CD4-positive, alpha-beta T cell treated with Interleukin-4 for 4 hours (primary cell): ENCODE measurements around the gene ACOT2.
"Not testable (repeated sequence)": the region's sequence is repeated elsewhere in the genome, so short reads cannot be mapped to it uniquely, and the experiment has no call there.

Experiments
- DNase-seq: peaks from one replicate; pipeline ENCODE4 v3.0.0-alpha.2; 2020

ACOT2 gene

GRCh38 chr14:73568886-73569184 lies 178 bp upstream of the ACOT2 start:
- DNase-seq, result not testable (repeated sequence)

- peak; percentile 60 for DNase-seq
Measured at GRCh38 chr14:73570913-73571312, 1.9 kb downstream of the ACOT2 start.

GRCh38 chr14:73573034-73573433 lies 4.0 kb downstream of the ACOT2 start:
- not testable (repeated sequence) for DNase-seq

- not testable (repeated sequence) for DNase-seq
Measured at GRCh38 chr14:73573740-73574139, 4.7 kb downstream of the ACOT2 start.

GRCh38 chr14:73574251-73574650 lies 5.2 kb downstream of the ACOT2 start:
- DNase-seq, result not testable (repeated sequence)

- DNase-seq, result no peak
Measured at GRCh38 chr14:73576391-73576790, 7.4 kb downstream of the ACOT2 start.

GRCh38 chr14:73577214-73577613 lies 8.2 kb downstream of the ACOT2 start:
- not testable (repeated sequence) for DNase-seq

GRCh38 chr14:73582102-73582979 lies 13.3 kb downstream of the ACOT2 start:
- not testable (repeated sequence) for DNase-seq

- DNase-seq, result no peak
Measured at GRCh38 chr14:73588695-73589094, 19.7 kb downstream of the ACOT2 start.

- no peak for DNase-seq
Measured at GRCh38 chr14:73589116-73589515, 20.1 kb downstream of the ACOT2 start.

GRCh38 chr14:73590673-73591004 lies 21.6 kb downstream of the ACOT2 start:
- DNase-seq, result not testable (repeated sequence)

GRCh38 chr14:73591690-73592449 lies 22.9 kb downstream of the ACOT2 start, which contains the start of gene ACOT4:
ACOT4 (plus strand) TSS chr14:73591873; CDS start chr14:73591960, 87 bp downstream.
- DNase-seq, result peak; percentile 43

- DNase-seq, result no peak
Measured at GRCh38 chr14:73594491-73594890, 25.5 kb downstream of the ACOT2 start.

GRCh38 chr14:73599499-73599898 lies 30.5 kb downstream of the ACOT2 start:
- no peak for DNase-seq

GRCh38 chr14:73602994-73603393 lies 34.0 kb downstream of the ACOT2 start:
- no peak for DNase-seq

GRCh38 chr14:73606271-73606670 lies 37.3 kb downstream of the ACOT2 start:
- DNase-seq, result no peak

- no peak for DNase-seq
Measured at GRCh38 chr14:73607241-73607640, 38.2 kb downstream of the ACOT2 start.

- no peak for DNase-seq
Measured at GRCh38 chr14:73610687-73611086, 41.7 kb downstream of the ACOT2 start.

- peak; percentile 51 for DNase-seq
Measured at GRCh38 chr14:73612339-73613045, 43.5 kb downstream of the ACOT2 start, which contains the start of gene ACOT6. ACOT6 (plus strand) TSS chr14:73612517; CDS start chr14:73612572, 55 bp downstream.

- no peak for DNase-seq
Measured at GRCh38 chr14:73613046-73613383, 44.0 kb downstream of the ACOT2 start.

- no peak for DNase-seq
Measured at GRCh38 chr14:73613419-73613963, 44.5 kb downstream of the ACOT2 start.

GRCh38 chr14:73616831-73617230 lies 47.8 kb downstream of the ACOT2 start:
- no peak for DNase-seq

- no peak for DNase-seq
Measured at GRCh38 chr14:73619524-73619923, 50.5 kb downstream of the ACOT2 start.
